ENCODE results near the gene FFAR2.
"Not testable (repeated sequence)": the region's sequence is repeated elsewhere in the genome, so short reads cannot be mapped to it uniquely, and the experiment has no call there.

FFAR2 gene

DNA sequence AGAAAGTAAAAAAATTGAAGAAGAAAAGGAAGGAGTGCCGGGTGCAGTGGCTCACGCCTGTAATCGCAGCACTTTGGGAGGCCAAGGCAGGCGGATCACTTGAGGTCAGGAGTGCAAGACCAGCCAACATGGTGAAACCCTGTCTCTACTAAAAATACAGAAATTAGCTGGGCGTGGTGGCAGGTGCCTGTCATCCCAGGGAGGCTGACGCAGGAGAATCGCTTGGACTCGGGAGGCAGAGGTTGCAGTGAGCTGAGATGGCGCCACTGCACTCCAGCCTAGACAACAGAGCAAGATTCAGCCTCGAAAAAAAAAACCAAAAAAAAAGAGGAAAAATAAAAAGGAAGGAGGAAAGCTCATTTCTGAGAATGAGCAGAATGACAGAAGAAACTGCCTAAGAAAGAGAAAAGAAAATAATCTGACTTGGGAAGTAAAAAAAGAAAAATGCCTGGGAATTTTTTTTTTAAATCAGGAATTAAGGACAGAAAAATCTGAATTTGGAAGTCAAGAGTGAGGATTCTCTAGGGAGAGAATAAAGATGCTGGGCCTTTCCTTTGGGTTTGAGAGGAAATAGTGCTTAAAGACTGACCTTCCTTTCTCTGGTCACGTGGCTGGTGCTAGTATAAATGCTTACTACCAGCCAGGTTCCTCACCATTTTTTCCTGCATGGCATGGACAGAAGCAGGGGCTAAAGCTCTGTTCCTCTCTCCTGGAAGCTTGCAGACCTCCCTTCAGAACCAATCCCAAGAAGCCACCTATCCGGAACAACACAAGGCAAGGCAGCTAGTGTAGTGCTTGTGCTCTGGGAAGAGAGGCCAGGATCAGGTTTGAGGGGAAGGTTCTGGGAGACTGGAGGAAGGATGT, at the start of gene FFAR2:
FFAR2 (plus strand) TSS at position 652 of the 864 bp plus-strand sequence. CDS start 1,458 bp downstream, outside the sequence.
- no peak for FAIRE-seq

GRCh38 chr19:35398570-35398969, 49.5 kb upstream of the FFAR2 start:
- FAIRE-seq, result no peak

DNA sequence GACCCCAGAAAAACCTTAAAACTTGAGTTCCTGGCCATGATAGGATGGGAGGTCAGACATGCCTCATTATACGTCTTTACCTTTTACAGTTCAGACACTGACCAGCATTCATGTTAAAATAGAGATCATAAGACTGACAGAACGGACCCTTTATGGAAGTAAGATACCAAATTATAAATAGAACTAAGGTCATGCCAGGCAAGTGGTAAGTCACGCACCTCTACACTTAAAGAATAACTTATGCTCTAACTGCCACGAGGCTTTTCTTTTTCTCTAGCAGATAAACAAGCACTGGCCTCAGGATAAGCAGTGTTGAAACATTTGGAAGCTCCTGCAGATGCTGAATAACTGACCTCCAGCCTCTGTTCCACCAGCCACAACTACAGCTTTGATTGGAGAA, 48.8 kb upstream of the FFAR2 start:
- FAIRE-seq, result no peak

GRCh38 chr19:35399948-35400772, 47.9 kb upstream of the FFAR2 start:
- FAIRE-seq, result no peak

DNA sequence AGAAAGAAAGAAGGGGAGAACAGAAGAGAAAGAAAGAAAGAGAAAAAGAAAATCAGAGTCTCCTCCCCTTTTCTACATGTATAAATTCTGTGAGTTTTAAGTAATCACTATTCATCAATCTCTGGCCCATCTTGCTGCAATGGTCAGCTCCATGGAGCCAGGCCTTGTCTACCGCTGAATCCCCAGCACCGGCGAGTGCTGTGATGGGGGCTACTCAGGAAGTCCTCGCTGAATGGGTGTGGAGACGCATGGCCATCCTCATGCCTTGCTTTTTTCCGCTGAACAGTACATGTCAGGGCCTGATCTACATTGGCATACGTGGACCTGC, 47.3 kb upstream of the FFAR2 start:
- FAIRE-seq, result no peak

- FAIRE-seq, result not testable (repeated sequence)
Observed at GRCh38 chr19:35401416-35401815, 46.6 kb upstream of the FFAR2 start.

GRCh38 chr19:35403116-35403760, 44.8 kb upstream of the FFAR2 start:
- no peak for FAIRE-seq

DNA sequence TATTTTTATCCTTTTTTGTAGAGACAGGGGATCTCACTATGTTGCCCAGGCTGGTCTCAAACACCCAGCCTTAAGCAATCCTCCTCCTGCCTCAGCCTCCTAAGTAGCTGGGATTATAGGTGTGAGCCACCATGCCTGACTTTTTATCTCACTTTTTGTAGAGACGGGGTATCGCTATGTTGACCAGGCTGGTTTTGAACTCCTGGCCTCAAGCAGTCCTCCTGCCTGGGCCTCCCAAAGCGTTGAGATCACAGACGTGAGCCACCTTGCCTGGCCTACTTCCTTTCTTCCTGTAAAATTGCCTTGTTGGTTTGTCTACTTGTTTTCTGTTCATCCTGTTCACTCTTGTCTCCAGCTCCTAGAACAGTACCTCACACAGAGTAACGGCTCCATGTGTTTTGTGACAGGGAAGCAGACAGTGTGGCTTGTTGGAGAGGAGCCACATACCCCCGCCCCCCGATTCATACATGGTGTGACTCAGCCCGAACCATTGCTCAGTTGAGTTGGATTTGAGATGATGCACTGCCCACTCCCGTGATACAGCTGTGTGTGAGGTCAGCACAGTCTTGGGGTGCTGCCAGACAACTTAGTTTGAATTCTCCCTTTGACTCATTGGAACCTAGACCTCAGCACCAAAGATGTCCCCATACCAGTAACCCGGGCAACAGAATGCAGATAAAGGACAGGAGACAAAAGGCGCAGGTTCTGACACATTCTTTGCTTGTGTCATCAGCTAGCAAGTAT, 43.0 kb upstream of the FFAR2 start:
- FAIRE-seq, result no peak

DNA sequence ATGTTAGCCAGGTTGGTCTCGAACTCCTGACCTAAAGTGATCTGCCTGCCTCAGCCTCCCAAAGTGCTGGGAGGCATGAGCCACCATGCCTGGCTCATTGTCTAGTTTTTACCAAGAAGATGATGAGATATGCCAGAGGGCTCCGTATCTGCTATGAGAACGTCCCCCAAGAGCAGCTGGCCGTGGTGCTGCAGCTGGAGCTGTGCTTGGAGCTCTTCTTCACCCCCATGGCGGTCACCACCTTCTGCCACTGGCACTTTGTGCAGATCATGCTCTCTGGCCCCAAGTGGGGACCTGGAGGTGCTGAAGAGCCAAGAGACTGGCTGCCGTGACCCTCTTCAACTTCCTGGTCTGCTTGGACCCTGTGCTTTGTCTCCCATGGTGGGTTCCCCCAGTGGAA, 40.4 kb upstream of the FFAR2 start:
- FAIRE-seq, result no peak

DNA sequence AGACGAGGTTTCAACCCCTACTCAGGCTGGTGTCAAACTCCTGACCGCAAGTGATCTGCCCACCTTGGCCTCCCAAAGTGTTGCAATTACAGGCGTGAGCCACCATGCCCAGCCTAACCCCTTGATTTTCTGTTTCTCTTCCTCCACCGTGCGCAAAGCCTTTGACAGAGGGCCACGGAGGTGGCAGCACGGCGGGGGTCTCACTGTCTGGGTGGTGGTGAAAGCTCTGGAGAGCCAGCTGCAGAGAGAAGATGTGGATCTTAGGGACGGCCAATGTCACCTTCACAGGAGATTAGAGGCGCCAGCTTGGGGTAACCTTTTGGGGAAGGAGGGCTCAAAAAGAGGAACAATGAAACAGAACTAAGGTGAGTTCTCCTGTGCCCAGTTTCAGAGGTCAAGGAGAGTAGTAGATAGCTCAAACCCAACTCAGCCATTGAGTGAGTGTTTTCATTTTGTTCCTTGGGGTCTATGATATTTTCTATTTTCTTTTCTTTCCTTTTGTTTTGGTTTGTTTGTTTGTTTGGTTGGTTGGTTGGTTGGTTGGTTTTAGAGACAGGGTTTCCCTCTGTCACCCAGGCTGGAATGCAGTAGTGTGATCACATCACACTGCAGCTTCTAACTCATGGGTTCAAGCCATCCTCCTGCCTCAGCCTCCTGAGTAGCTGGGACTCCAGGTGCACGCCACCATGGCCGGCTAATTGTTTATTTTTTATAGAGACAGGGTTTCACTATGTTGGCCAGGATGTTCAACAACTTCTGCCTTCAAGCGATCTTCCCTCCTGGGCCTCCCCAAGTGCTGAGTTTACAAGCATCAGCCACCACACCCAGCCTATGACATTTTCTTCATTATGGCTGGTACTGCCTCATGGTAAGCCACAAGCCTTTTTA, 39.5 kb upstream of the FFAR2 start:
- FAIRE-seq, result no peak

GRCh38 chr19:35409191-35409590, 38.9 kb upstream of the FFAR2 start:
- no peak for FAIRE-seq

- no peak for FAIRE-seq
Observed at GRCh38 chr19:35410487-35410886, 37.6 kb upstream of the FFAR2 start.

- no peak for FAIRE-seq
Observed at GRCh38 chr19:35414442-35414841, 33.6 kb upstream of the FFAR2 start.

DNA sequence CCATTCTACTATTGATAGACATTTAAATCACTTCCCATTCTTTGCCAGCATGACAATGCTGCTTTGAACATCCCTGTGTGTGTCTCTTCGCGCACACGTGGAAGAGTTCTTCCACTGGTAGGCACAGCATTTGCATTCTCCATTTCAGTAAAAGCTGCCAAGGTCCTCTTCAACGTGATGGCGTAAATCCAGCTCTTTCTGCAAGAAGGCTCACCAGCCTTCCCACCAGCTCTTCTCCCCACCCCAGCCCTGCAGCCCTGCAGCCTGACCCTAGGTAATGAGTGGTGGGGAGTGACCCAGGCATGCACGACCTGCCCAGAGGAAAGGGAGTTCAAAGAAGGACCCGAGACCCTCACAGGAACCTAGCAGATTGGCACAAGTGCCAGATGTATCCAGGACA, 31.7 kb upstream of the FFAR2 start:
- no peak for FAIRE-seq

DNA sequence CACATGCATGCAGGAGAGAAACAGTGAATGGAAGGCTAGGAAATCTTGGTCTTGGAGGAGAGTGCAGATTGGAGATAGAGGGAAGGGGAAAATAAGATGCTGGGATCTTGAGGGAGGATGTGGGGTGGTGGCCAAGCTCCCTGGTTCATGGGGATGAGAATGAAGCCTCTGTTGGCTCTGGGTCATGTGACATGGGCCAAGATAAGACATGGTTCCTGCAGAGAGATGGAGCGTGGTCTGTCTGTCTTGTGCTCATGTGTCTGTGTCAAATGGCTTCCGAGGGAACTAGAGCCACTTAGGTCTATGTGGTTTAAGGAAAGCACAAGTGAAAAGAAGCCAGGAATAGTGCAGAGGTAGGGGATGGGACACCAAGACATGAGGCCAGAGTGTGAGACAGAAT, 30.8 kb upstream of the FFAR2 start:
- FAIRE-seq, result no peak

- no peak for FAIRE-seq
Observed at GRCh38 chr19:35417713-35418534, 30.1 kb upstream of the FFAR2 start.

- FAIRE-seq, result no peak
Observed at GRCh38 chr19:35419046-35419445, 29.0 kb upstream of the FFAR2 start.

- no peak for FAIRE-seq
Observed at GRCh38 chr19:35419805-35420204, 28.3 kb upstream of the FFAR2 start.

DNA sequence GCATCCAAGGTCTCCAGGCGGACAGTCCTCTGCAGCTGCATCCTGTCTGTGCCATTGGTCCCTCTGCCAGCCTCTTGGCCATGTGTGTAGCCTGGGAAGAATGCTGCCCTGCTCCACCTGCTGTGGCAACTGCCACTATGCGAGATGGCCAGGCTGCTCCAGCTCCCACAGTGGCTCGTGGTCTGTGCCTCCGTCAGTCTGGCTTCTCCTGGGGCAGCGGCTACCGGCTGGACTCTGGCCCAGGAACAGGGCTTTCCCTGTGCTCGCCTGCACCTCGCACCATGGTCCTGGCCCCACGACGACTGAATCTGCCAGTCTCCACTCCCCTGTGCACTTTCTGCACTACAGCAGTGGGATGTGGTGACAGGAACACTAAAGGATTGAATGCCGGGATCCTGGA, 26.7 kb upstream of the FFAR2 start:
- no peak for FAIRE-seq

DNA sequence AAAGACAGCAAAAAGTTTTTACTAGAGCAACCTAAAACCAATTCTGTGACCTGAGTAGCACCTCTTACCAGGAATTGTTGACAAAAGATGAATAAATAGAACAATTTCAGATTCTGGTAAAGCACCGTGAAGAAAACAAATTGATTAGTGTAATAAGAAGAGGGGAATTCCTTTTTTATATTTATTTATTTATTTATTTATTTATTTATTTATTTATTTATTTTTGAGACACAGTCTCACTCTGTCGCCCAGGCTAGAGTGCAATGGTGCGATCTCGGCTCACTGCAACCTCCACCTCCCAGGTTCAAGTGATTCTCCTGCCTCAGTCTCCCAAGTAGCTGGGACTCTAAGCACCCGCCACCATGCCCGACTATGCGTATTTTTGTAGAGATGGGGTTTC, 24.7 kb upstream of the FFAR2 start:
- not testable (repeated sequence) for FAIRE-seq

DNA sequence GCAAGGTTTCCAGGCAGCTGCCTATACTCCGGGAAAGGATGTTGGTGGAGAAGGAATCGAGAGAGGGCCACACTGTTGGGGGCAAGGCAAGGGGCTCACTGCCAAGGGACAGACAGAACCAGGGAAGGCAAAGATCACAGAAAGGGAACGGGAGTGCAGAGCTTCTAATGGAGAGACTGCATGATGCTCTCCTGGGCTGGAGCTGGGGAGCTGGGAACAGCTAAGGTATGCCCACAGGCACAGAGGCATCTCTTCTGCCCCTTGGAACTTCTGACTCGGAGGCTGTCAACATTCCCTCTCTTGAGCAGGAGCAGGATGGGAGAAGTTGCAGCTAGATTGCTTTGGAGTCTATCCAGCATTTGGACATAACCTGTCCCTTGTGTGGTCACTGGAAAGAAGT, 22.4 kb upstream of the FFAR2 start:
- no peak for FAIRE-seq

Data from A204.1 (cell line).